Naive thymus-derived CD8-positive, alpha-beta T cell (primary cell): ENCODE measurements around the gene RBM33. TPM values are rescaled to one million over a fixed set of nuclear protein-coding genes. Genes with fewer than 3 reads are reported as not detected.

Experiments used
- ATAC-seq, 2 donors: fragments of 150-1000 bp; cut with Tn5 transposase in 1 of 2; sonication (Bioruptor Pico), chemical (Tn5 transposase) in 1 of 2; 1 replicate in 1 of 2; 2 replicates in 1 of 2; pipeline ENCODE4 v1.10.0; 2021; ENCODE audit warnings: mild to moderate bottlenecking in 2 of 2, moderate library complexity in 2 of 2
- POLR2A ChIA-PET: fragments of 350-600 bp; sonication (Branson Sonifier 250); formaldehyde crosslinking; loops from one replicate; lab custom pipeline; 2021; ENCODE audit warnings: antibody characterized with exemption; lab: Charles Lee
- DNase-seq, 10 donors: peaks; one replicate each; pipeline versions ENCODE4 v3.0.0 to v3.0.0-alpha.2; 2020 to 2022
- H3K27ac Mint-ChIP-seq, 10 donors: one replicate each; pipeline ENCODE4 v1.8.0; 2020 to 2022; ENCODE audit warnings: mild to moderate bottlenecking in 10 of 10, mixed read lengths in 10 of 10, moderate library complexity in 4 of 10, inconsistent platforms in 1 of 10
- H3K27me3 Mint-ChIP-seq, 5 donors: one replicate each; pipeline ENCODE4 v1.8.0; 2021 to 2022; ENCODE audit warnings: mixed read lengths in 5 of 5
- H3K36me3 Mint-ChIP-seq, 3 donors: one replicate each; pipeline ENCODE4 v1.8.0; 2020 to 2022; ENCODE audit warnings: mixed read lengths in 3 of 3, mild to moderate bottlenecking in 2 of 3, inconsistent platforms in 1 of 3
- H3K4me1 Mint-ChIP-seq, 4 donors: one replicate each; pipeline ENCODE4 v1.8.0; 2021 to 2022; ENCODE audit warnings: mixed read lengths in 4 of 4
- H3K4me3 Mint-ChIP-seq, 10 donors: one replicate each; pipeline ENCODE4 v1.8.0; 2020 to 2022; ENCODE audit warnings: mild to moderate bottlenecking in 10 of 10, mixed read lengths in 10 of 10, moderate library complexity in 6 of 10, inconsistent platforms in 1 of 10
- H3K9me3 Mint-ChIP-seq, 9 donors: one replicate each; pipeline ENCODE4 v1.8.0; 2020 to 2022; ENCODE audit warnings: mixed read lengths in 9 of 9, mild to moderate bottlenecking in 3 of 9, inconsistent platforms in 1 of 9, moderate library complexity in 1 of 9
- polyA plus RNA-seq, 3 donors: library from polyadenylated mRNA; unstranded; fragments of 300-500 nt; fragmentation: Illumina TruSeq; gene quantifications; one replicate each; pipeline ENCODE4 v1.2.3, GENCODE V29; 2021
- total RNA-seq, 8 experiments: library from RNA in 2 of 8; stranded (reverse) in 2 of 8; gene quantifications; one replicate each; pipeline ENCODE4 v1.2.3 and lab custom pipeline; 2021 to 2026

Gene RBM33
- total and polyA plus RNA-seq, 5 experiments from 2014 or later: 35.3 to 173 (median 65.3) TPM

GRCh38 chr7:155631155-155631554 lies 13.3 kb upstream of the RBM33 start:
- Mint-ChIP-seq H3K27ac (no peak overlapping the region), H3K4me3 (no peak overlapping the region), H3K4me1 (peaks cover 5 to 12% (median 8%) of the 10 kb centered on the region in 4 donors), H3K36me3 (peaks cover 0 to 24% (median 6%) of the 10 kb centered on the region in 3 donors), H3K9me3 (peaks cover 0 to 58% (median 30%) of the 10 kb centered on the region in 9 donors), H3K27me3 (peaks cover 0 to 3% (median 0%) of the 10 kb centered on the region in 5 donors)
- POLR2A ChIA-PET: no interaction called here
- no peak for ATAC-seq
- no peak for DNase-seq

- peaks cover 11 to 23% (median 12%) of the 10 kb centered on the region in 3 donors for H3K36me3 Mint-ChIP-seq
- POLR2A ChIA-PET: no interaction called here
- H3K4me3 Mint-ChIP-seq: no peak overlapping the region
Observed at GRCh38 chr7:155635817-155636216, 8.6 kb upstream of the RBM33 start.

GRCh38 chr7:155637155-155637554 lies 7.3 kb upstream of the RBM33 start:
- no peak for DNase-seq
- peaks cover 0 to 50% (median 8%) of the 10 kb centered on the region in 9 donors for H3K9me3 Mint-ChIP-seq
- H3K4me3 Mint-ChIP-seq: no peak overlapping the region
- H3K27ac Mint-ChIP-seq: no peak overlapping the region
- peaks cover 0 to 4% (median under 1%) of the 10 kb centered on the region in 4 donors for H3K4me1 Mint-ChIP-seq
- ATAC-seq: no peak
- POLR2A ChIA-PET: no interaction called here
- H3K36me3 Mint-ChIP-seq: peaks cover 16 to 25% (median 19%) of the 10 kb centered on the region in 3 donors
- peaks cover 0 to 13% (median 5%) of the 10 kb centered on the region in 5 donors for H3K27me3 Mint-ChIP-seq

More at GRCh38 chr7:155635817-155636216, 8.6 kb upstream of the RBM33 start:
- H3K9me3 Mint-ChIP-seq: peaks cover 0 to 63% (median 13%) of the 10 kb centered on the region in 9 donors
- ATAC-seq (no peak), DNase-seq (no peak)
- H3K27ac Mint-ChIP-seq: no peak overlapping the region
- H3K27me3 Mint-ChIP-seq: peaks cover 0 to 13% (median 5%) of the 10 kb centered on the region in 5 donors
- H3K4me1 Mint-ChIP-seq: peaks cover 0 to 4% (median under 1%) of the 10 kb centered on the region in 4 donors

- POLR2A ChIA-PET: no interaction called here
- peaks cover 0 to 13% (median 5%) of the 10 kb centered on the region in 5 donors for H3K27me3 Mint-ChIP-seq
- H3K9me3 Mint-ChIP-seq: peaks cover 0 to 43% (median 8%) of the 10 kb centered on the region in 9 donors
- H3K4me1 Mint-ChIP-seq: peaks cover 3 to 8% (median 5%) of the 10 kb centered on the region in 4 donors
- DNase-seq (no peak), ATAC-seq (no peak)
- peaks cover 16 to 32% (median 16%) of the 10 kb centered on the region in 3 donors for H3K36me3 Mint-ChIP-seq
- H3K4me3 Mint-ChIP-seq: no peak overlapping the region
- H3K27ac Mint-ChIP-seq: no peak overlapping the region
Observed at GRCh38 chr7:155638366-155638765, 6.1 kb upstream of the RBM33 start.

- Mint-ChIP-seq H3K27ac (no peak overlapping the region), H3K4me1 (peaks cover 10 to 17% (median 14%) of the 10 kb centered on the region in 4 donors), H3K4me3 (no peak overlapping the region), H3K27me3 (peaks cover 1 to 13% (median 2%) of the 10 kb centered on the region in 5 donors), H3K9me3 (peaks cover 0 to 31% (median 6%) of the 10 kb centered on the region in 9 donors), H3K36me3 (peaks cover 15 to 34% (median 16%) of the 10 kb centered on the region in 3 donors)
- ATAC-seq (no peak), DNase-seq (no peak)
- POLR2A ChIA-PET: no interaction called here
Observed at GRCh38 chr7:155639958-155640520, 4.4 kb upstream of the RBM33 start.

GRCh38 chr7:155640629-155641028 lies 3.8 kb upstream of the RBM33 start:
- Mint-ChIP-seq H3K27me3 (peaks cover 1 to 13% (median 2%) of the 10 kb centered on the region in 5 donors), H3K4me1 (peaks cover 14 to 21% (median 20%) of the 10 kb centered on the region in 4 donors), H3K27ac (no peak overlapping the region), H3K9me3 (peaks cover 0 to 30% (median 6%) of the 10 kb centered on the region in 9 donors), H3K4me3 (no peak overlapping the region), H3K36me3 (peaks cover 15 to 34% (median 16%) of the 10 kb centered on the region in 3 donors)
- ATAC-seq (no peak), DNase-seq (no peak)
- POLR2A ChIA-PET: no interaction called here

GRCh38 chr7:155643804-155644177 lies 670 bp upstream of the RBM33 start:
- Mint-ChIP-seq H3K4me3 (peak overlapping the region; percentile 93 to 100 (median 99)), H3K27me3 (peaks cover 0 to 2% (median 1%) of the 10 kb centered on the region in 5 donors), H3K27ac (peak overlapping the region; percentile 97 to 100 (median 98)), H3K36me3 (peaks cover 14 to 57% (median 33%) of the 10 kb centered on the region in 3 donors), H3K9me3 (peaks cover 2 to 7% (median 5%) of the 10 kb centered on the region in 9 donors), H3K4me1 (peaks cover 22 to 51% (median 40%) of the 10 kb centered on the region in 4 donors)
- DNase-seq (no peak), ATAC-seq (peak; percentile 7 to 23)
- POLR2A ChIA-PET: interaction anchor here (0.6 to 1.4 kb wide), 9 partner anchors 12 to 347 kb away, joined by 3 to 8 read pairs (median 4); partner anchors contain the start of gene INSIG1

GRCh38 chr7:155644971-155645509 lies 579 bp downstream of the RBM33 start:
- ATAC-seq (peak; percentile 36 to 55), DNase-seq (peak in 7 of 10 donors; percentile 14 to 65 (median 25))
- H3K4me1 Mint-ChIP-seq: peaks cover 29 to 63% (median 47%) of the 10 kb centered on the region in 4 donors
- peaks cover 22 to 63% (median 39%) of the 10 kb centered on the region in 3 donors for H3K36me3 Mint-ChIP-seq
- POLR2A ChIA-PET: interaction anchor here (0.9 to 1.4 kb wide), 5 partner anchors 11 to 348 kb away, joined by 3 to 8 read pairs (median 4); partner anchors contain the start of gene INSIG1
- peaks cover 0 to 1% (median 0%) of the 10 kb centered on the region in 5 donors for H3K27me3 Mint-ChIP-seq
- peaks cover 5 to 19% (median 12%) of the 10 kb centered on the region in 9 donors for H3K9me3 Mint-ChIP-seq
- H3K4me3 Mint-ChIP-seq: peak overlapping the region; percentile 93 to 100 (median 99)
- peak overlapping the region; percentile 97 to 100 (median 99) for H3K27ac Mint-ChIP-seq

GRCh38 chr7:155645662-155646061 lies 1.2 kb downstream of the RBM33 start:
- peak overlapping the region; percentile 93 to 100 (median 99) for H3K4me3 Mint-ChIP-seq
- H3K4me1 Mint-ChIP-seq: peaks cover 34 to 68% (median 53%) of the 10 kb centered on the region in 4 donors
- DNase-seq (no peak), ATAC-seq (no peak)
- peaks cover 5 to 20% (median 12%) of the 10 kb centered on the region in 9 donors for H3K9me3 Mint-ChIP-seq
- POLR2A ChIA-PET: no interaction called here
- H3K36me3 Mint-ChIP-seq: peaks cover 23 to 62% (median 37%) of the 10 kb centered on the region in 3 donors
- H3K27ac Mint-ChIP-seq: peak overlapping the region in 9 of 10 donors; percentile 97 to 100 (median 99)
- peaks cover 0 to 1% (median 0%) of the 10 kb centered on the region in 5 donors for H3K27me3 Mint-ChIP-seq

GRCh38 chr7:155646669-155647068 lies 2.2 kb downstream of the RBM33 start:
- H3K9me3 Mint-ChIP-seq: peaks cover 5 to 20% (median 12%) of the 10 kb centered on the region in 9 donors
- no peak for ATAC-seq
- peaks cover 36 to 78% (median 63%) of the 10 kb centered on the region in 4 donors for H3K4me1 Mint-ChIP-seq
- peak overlapping the region; percentile 27 to 100 (median 99) for H3K4me3 Mint-ChIP-seq
- H3K27me3 Mint-ChIP-seq: peaks cover 0 to 1% (median 0%) of the 10 kb centered on the region in 5 donors
- peak overlapping the region in 9 of 10 donors; percentile 7 to 100 (median 62) for H3K27ac Mint-ChIP-seq
- peaks cover 23 to 57% (median 33%) of the 10 kb centered on the region in 3 donors for H3K36me3 Mint-ChIP-seq
- POLR2A ChIA-PET: no interaction called here
- no peak for DNase-seq

- DNase-seq (no peak), ATAC-seq (no peak)
- POLR2A ChIA-PET: no interaction called here
- peak overlapping the region in 3 of 10 donors; percentile 41 to 81 (median 51) for H3K27ac Mint-ChIP-seq
- peaks cover 0 to 1% (median 0%) of the 10 kb centered on the region in 5 donors for H3K27me3 Mint-ChIP-seq
- peaks cover 5 to 20% (median 12%) of the 10 kb centered on the region in 9 donors for H3K9me3 Mint-ChIP-seq
- peak overlapping the region in 7 of 10 donors; percentile 22 to 100 (median 56) for H3K4me3 Mint-ChIP-seq
- peaks cover 23 to 51% (median 33%) of the 10 kb centered on the region in 3 donors for H3K36me3 Mint-ChIP-seq
- peaks cover 40 to 85% (median 68%) of the 10 kb centered on the region in 4 donors for H3K4me1 Mint-ChIP-seq
Observed at GRCh38 chr7:155647302-155647701, 2.8 kb downstream of the RBM33 start.

GRCh38 chr7:155647734-155648133 lies 3.3 kb downstream of the RBM33 start:
- DNase-seq: no peak
- peaks cover 23 to 49% (median 33%) of the 10 kb centered on the region in 3 donors for H3K36me3 Mint-ChIP-seq
- no peak for ATAC-seq
- peak overlapping the region in 1 of 10 donors; percentile 81 for H3K27ac Mint-ChIP-seq
- peaks cover 5 to 20% (median 12%) of the 10 kb centered on the region in 9 donors for H3K9me3 Mint-ChIP-seq
- H3K27me3 Mint-ChIP-seq: peaks cover 0 to 1% (median 0%) of the 10 kb centered on the region in 5 donors
- H3K4me3 Mint-ChIP-seq: peak overlapping the region in 5 of 10 donors; percentile 22 to 94 (median 36)
- POLR2A ChIA-PET: no interaction called here
- H3K4me1 Mint-ChIP-seq: peaks cover 41 to 87% (median 71%) of the 10 kb centered on the region in 4 donors
